Parathyroid adenoma (tissue), 2 donors: Measurements from ENCODE around the gene KNCN.

ENCODE experiments used
- H2AFZ ChIP-seq: fragments of 300-600 bp; sonication (generic); one replicate; pipeline ENCODE4 v1.7.0; 2017; ENCODE audit warnings: antibody characterized with exemption, mild to moderate bottlenecking
- H3K27ac ChIP-seq: fragments of 300-600 bp; sonication (generic); one replicate; pipeline ENCODE4 v1.7.0; 2017
- H3K27me3 ChIP-seq: fragments of 300-600 bp; sonication (generic); one replicate; pipeline ENCODE4 v1.7.0; 2017; ENCODE audit warnings: low read length; ENCODE audit not compliant: control insufficient read depth, insufficient read depth
- H3K36me3 ChIP-seq: fragments of 300-600 bp; sonication (generic); one replicate; pipeline ENCODE4 v1.7.0; 2017; ENCODE audit warnings: low read length; ENCODE audit not compliant: control insufficient read depth, insufficient read depth
- H3K4me1 ChIP-seq: fragments of 300-600 bp; sonication (generic); one replicate; pipeline ENCODE4 v1.7.0; 2017; ENCODE audit warnings: control low read depth
- H3K4me2 ChIP-seq: fragments of 300-600 bp; sonication (generic); one replicate; pipeline ENCODE4 v1.7.0; 2017; ENCODE audit warnings: low read length
- H3K4me3 ChIP-seq: fragments of 300-600 bp; sonication (generic); one replicate; pipeline ENCODE4 v1.7.0; 2017; ENCODE audit warnings: low read depth, low read length
- H3K79me2 ChIP-seq: fragments of 300-600 bp; sonication (generic); one replicate; pipeline ENCODE4 v1.7.0; 2017; ENCODE audit warnings: control low read depth
- H3K9ac ChIP-seq: fragments of 300-600 bp; sonication (generic); one replicate; pipeline ENCODE4 v1.7.0; 2017; ENCODE audit warnings: mild to moderate bottlenecking
- H3K9me3 ChIP-seq: fragments of 300-600 bp; sonication (generic); one replicate; pipeline ENCODE4 v1.7.0; 2017; ENCODE audit warnings: low read length; ENCODE audit not compliant: control insufficient read depth
- CTCF ChIP-seq: fragments of 300-600 bp; sonication (generic); IDR thresholded peaks from one replicate; pipeline ENCODE4 v1.7.0; 2017; ENCODE audit warnings: antibody characterized with exemption, mild to moderate bottlenecking
- donor health status: primary hyperparathyroidism.

KNCN gene

GRCh38 chr1:46543761-46544560 lies 7.5 kb downstream of the KNCN start:
- H3K9ac ChIP-seq: no peak overlapping the region
- no peaks in the 10 kb centered on the region for H3K79me2 ChIP-seq
- no peak overlapping the region for H2AFZ ChIP-seq
- no peak overlapping the region for H3K27ac ChIP-seq
- H3K4me1 ChIP-seq: no peaks in the 10 kb centered on the region
- no peaks in the 10 kb centered on the region for H3K9me3 ChIP-seq
- no peaks in the 10 kb centered on the region for H3K36me3 ChIP-seq
- no peak for TF ChIP-seq CTCF
- H3K4me2 ChIP-seq: no peak overlapping the region
- no peak overlapping the region for H3K4me3 ChIP-seq
- no peaks in the 10 kb centered on the region for H3K27me3 ChIP-seq

GRCh38 chr1:46543382-46543760 lies 8.1 kb downstream of the KNCN start:
- TF ChIP-seq CTCF: no peak
- Histone ChIP-seq H3K79me2 (no peaks in the 10 kb centered on the region), H2AFZ (no peak overlapping the region), H3K4me2 (no peak overlapping the region), H3K9ac (no peak overlapping the region), H3K4me1 (no peaks in the 10 kb centered on the region), H3K27me3 (no peaks in the 10 kb centered on the region), H3K9me3 (no peaks in the 10 kb centered on the region), H3K36me3 (no peaks in the 10 kb centered on the region), H3K4me3 (no peak overlapping the region), H3K27ac (no peak overlapping the region)

DNA sequence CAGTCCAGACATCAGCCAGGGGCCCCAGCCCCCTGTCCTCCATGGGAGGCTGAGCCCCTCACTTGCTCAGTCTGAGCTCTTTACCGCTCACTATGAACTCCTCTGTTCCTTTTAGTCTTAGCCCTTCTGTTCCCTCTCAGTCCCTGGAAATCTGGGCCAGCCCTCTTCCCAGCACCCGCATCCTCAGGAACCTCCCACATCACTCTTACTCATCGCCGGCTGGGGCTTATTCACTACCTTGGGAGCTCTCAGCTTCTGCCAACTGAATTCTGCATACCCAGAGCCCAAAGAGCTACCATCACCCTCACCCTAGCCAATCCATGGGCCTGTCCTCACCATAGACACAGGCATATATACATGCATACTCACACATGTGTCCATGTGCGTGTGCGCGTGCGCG lies 11.5 kb downstream of the KNCN start:
- H3K27me3 ChIP-seq: no peaks in the 10 kb centered on the region
- TF ChIP-seq CTCF: no peak

DNA sequence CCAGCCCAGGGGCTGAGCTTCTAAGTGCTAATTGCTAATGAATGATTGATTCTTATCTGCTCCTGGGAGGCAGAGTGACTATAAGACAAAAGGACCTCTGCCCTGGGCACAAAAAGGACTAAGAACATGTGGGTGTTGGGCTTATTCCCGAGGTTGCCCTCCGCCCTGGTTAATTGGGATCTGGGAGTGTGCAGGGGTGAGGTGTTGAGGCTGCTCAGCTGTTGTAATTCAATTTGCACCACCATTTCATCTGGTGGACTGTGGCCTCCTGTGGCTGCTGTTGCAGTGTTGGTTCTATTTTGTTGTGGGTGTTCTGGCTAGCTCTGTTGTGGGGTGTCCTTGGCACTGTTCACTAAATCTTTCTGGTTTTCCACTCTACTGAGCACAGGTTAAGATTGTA lies 13.3 kb downstream of the KNCN start:
- Histone ChIP-seq H3K4me1 (no peaks in the 10 kb centered on the region), H3K9me3 (no peaks in the 10 kb centered on the region), H3K27me3 (no peaks in the 10 kb centered on the region), H3K4me2 (no peak overlapping the region), H3K4me3 (no peak overlapping the region), H3K36me3 (no peaks in the 10 kb centered on the region), H3K79me2 (no peaks in the 10 kb centered on the region), H3K27ac (no peak overlapping the region), H3K9ac (no peak overlapping the region), H2AFZ (no peak overlapping the region)
- no peak for TF ChIP-seq CTCF

More for the DNA sequence above, 11.5 kb downstream of the KNCN start:
- no peaks in the 10 kb centered on the region for H3K4me1 ChIP-seq
- no peak overlapping the region for H3K9ac ChIP-seq
- H3K4me3 ChIP-seq: no peak overlapping the region
- H3K27ac ChIP-seq: no peak overlapping the region
- no peaks in the 10 kb centered on the region for H3K79me2 ChIP-seq
- no peaks in the 10 kb centered on the region for H3K36me3 ChIP-seq
- H2AFZ ChIP-seq: no peak overlapping the region
- H3K4me2 ChIP-seq: no peak overlapping the region
- H3K9me3 ChIP-seq: no peaks in the 10 kb centered on the region

GRCh38 chr1:46537651-46538050 lies 13.8 kb downstream of the KNCN start:
- no peak for TF ChIP-seq CTCF
- H3K9me3 ChIP-seq: no peaks in the 10 kb centered on the region
- no peaks in the 10 kb centered on the region for H3K36me3 ChIP-seq
- no peak overlapping the region for H3K9ac ChIP-seq
- H2AFZ ChIP-seq: no peak overlapping the region
- no peak overlapping the region for H3K4me2 ChIP-seq
- no peak overlapping the region for H3K4me3 ChIP-seq
- no peak overlapping the region for H3K27ac ChIP-seq
- H3K27me3 ChIP-seq: no peaks in the 10 kb centered on the region
- no peaks in the 10 kb centered on the region for H3K79me2 ChIP-seq
- H3K4me1 ChIP-seq: no peaks in the 10 kb centered on the region
